GM19240 (cell line): Measurements from ENCODE around the gene CCL26.
"Not testable (repeated sequence)": the region's sequence is repeated elsewhere in the genome, so short reads cannot be mapped to it uniquely, and the experiment has no call there.

Experiments
- DNase-seq: peaks from one replicate; pipeline ENCODE4 v3.0.0; 2011; ENCODE audit warnings: low spot score; ENCODE audit not compliant: insufficient read length

Gene CCL26

DNA sequence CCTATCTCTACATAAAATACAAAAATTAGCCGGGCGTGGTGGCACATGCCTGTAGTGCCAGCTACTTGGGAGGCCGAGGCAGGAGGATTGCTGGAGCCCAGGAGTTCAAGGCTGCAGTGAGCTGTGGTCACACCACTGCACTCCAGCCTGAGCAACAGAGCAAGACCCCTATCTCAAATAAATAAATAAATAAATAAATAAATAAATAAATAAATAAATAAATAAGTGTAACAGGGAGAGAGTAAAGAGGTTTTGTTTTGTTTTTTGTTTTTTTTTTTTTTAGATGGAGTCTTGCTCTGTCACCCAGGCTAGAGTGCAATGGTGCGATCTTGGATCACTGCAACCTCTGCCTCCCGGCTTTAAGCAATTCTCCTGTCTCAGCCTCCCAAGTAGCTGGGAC, 20.6 kb upstream of the CCL26 start:
- DNase-seq, result not testable (repeated sequence)

DNA sequence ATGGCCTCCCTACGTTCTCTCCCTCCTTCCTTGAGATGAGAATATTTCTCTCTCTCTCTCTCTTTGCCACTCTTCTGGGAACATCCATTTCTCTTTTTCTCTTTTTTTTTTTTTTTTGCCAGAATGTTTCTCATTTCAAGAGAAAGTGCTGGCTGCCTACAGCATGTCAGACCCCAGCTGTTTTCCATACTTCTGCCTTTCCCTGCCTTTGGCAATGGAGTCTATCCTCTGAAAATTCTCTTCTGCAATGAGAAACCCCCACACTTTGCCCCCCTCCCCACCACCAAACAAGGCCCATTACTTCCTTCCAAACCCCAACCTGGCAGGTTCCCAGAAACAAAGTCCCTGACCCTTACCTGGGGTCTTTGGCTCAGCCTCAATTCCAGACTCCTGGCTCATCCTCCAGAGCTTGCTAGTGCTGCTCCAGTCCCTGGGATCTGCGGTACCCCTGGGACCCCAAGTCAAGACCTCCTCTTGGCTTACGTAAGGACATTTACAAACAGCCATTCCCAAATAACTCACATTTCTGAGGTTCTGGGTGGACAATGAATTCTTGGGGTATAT, 17.4 kb upstream of the CCL26 start:
- DNase-seq, result no peak

DNA sequence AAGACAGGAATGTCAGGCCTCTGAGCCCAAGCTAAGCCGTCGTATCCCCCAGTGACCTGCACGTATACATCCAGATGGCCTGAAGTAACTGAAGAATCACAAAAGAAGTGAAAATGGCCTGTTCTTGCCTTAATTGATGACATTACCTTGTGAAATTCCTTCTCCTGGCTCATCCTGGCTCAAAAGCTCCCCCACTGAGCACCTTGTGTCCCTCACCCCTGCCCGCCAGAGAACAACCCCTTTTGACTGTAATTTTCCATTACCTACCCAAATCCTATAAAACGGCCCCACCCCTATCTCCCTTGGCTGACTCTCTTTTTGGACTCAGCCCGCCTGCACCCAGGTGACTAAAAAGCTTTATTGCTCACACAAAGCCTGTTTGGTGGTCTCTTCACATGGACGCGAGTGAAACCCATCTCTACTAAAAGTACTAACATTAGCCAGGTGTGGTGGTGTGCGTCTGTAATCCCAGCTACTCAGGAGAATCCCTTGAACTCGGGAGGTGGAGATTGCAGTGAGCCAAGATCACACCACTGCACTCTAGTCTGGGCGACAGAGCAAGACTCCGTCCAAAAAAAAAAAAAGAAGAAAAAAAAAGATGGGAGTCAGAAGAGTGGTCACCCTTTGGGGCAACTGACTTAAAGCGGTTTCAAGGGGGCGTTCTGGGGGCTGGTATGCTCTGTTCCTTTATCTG, 16.3 kb upstream of the CCL26 start:
- not testable (repeated sequence) for DNase-seq

DNA sequence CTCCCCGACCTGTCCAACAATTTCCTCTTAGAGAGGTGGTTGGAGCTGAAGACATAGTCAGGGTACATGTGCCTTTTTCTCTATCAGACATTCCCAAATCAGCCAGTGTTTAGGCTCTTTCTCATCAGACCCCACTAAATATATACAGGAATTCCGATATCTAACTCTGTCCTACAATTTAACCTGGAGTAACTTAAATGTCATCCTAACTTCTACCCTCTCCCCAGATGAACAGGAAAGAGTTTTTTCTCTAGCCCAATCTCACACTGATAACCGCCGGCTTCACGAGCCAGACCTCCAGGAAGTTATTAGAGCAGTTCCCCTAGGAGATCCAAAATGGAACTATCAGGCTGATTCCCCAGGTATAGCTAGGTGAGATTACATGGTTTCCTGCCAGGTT, 11.0 kb upstream of the CCL26 start:
- DNase-seq, result not testable (repeated sequence)

DNA sequence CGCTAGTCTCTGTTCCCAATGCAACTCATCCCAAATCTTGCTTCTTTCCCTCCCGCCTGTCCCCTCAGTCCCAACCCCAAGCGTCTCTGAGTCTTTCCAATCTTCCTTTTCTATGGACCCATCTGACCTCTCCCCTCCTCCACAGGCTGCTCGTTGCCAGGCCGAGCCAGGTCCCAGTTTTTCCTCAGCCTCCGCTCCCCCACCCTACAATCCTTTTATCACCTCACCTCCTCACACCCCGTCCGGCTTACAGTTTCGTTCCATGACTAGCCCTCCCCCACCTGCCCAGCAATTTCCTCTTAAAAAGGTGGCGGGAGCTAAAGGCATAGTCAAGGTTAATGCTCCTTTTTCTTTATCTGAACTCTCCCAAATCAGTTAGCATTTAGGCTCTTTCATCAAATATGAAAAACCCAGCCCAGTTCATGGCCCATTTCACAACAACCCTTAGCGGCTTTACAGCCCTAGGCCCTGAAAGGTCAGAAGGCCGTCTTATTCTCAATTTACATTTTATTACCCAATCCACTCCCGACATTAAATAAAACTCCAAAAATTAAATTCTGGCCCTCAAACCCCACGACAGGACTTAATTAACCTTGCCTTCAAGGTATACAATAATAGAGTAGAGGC, 8.7 kb upstream of the CCL26 start:
- not testable (repeated sequence) for DNase-seq

DNA sequence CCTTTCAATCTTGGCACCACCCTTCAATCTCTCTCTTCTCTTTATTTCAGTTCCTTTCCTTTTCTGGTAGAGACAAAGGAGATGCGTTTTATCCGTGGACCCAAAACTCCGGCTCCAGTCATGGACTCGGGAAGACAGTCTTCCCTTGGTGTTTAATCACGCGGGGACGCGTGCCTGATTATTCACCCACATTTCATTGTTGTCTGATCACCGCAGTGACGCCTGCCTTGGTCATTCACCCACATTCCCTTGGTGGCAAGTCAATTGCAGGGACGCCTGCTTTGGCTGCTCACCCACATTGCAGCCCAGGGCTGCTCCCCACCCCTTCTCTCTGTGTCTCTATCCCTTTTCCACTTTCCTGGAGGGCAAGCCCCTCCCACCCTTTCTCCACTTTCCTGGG, 7.5 kb upstream of the CCL26 start:
- DNase-seq, result not testable (repeated sequence)

DNA sequence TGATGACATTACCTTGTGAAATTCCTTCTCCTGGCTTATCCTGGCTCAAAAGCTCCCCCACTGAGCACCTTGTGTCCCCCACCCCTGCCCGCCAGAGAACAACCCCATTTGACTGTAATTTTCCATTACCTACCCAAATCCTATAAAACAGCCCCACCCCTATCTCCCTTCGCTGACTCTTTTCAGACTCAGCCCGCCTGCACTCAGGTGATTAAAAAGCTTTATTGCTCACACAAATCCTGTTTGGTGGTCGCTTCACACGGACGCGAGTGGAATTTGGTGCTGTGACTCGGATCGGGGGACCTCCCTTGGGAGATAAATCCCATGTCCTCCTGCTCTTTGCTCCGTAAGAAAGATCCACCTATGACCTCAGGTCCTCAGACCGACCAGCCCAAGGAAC, 7.0 kb upstream of the CCL26 start:
- DNase-seq, result not testable (repeated sequence)

DNA sequence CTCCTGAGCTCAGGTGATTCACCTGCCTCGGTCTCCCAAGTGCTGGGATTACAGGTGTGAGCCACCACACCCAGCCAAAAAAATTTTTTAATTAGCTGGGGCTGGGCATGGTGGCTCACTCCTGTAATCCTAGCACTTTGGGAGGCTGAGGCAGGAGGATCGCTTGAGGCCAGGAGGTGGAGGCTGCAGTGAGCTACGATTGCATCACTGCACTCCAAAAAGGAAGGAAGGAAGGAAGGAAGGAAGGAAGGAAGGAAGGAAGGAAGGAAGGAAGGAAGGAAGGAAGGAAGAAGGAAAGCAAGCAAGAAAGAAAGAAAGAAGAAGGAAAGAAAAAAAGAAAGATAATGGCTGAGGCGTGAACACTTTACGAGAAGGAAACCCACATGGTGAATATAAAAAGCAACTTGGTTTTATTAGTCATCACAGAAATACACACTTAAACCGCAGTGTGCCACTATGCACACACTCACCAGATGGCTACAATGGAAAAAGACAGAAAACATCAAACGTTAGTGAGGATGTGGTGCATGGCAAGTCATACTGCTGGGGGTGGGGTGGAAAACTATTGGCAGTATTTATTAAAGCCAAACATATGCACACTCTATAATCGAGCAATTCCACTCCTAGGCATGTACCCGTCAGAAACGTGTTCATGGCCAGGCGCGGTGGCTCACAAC, 4.4 kb upstream of the CCL26 start:
- DNase-seq, result no peak

DNA sequence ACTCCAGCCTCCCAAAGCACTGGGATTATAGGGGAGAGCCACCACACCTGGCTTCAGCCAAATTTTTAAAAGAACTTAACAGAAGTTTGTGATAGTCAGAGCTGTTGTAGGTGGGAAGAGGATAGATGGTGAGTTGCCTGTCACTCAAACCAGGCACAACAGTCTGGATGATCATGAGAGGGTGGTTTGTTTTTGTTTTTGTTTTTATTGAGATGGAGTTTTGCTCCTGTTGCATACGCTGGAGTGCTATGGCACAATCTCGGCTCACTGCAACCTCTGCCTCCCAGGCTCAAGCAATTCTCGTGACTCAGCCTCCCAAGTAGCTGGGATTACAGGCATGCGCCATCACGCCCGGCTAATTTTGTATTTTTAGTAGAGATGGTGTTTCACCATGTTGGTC, 1.9 kb upstream of the CCL26 start:
- DNase-seq, result not testable (repeated sequence)

DNA sequence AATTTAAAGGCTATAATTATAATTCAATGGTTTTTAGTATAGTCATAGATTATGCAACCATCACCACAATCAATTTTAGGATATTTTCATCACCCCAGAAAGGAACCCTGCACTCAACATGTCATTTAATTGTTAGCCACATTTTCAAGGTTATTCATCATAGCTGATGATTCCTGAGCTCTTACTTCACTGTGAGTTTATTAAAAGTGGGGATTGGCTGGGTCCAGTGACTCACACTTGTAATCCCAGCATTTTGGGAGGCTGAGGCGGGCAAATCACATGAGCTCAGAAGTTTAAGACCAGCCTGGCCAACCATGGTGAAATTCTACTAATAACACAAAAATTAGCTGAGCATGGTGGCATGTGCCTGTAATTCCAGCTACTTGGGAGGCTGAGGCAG, 787 bp downstream of the CCL26 start:
- no peak for DNase-seq

DNA sequence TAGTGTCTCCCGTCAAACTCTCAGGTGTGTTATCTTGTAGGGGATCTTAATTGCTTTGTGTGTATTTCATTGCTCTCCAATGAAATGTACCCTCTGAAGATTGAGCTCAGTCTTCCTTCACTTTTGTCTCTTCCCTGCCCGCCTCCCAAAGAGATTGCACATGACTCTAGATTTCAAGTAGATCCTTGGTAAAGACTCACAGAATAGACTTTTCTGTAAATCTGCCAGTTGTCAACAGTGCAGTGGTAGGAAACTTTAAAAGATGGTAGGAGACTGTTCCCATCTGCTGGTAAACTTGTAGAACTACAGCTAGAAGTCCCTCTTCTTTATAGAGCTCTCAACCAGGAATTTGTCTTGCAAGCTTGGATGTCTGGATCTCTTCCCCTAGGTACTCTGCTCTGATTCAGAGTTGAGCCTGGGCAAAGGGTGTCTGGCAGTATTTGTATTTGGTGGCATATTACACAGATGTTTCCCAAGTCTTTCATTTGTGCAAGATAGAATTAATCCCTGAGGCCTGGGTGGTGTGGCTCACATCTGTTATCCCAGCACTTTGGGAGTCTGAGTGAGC, 9.6 kb downstream of the CCL26 start:
- DNase-seq, result peak; percentile 70

DNA sequence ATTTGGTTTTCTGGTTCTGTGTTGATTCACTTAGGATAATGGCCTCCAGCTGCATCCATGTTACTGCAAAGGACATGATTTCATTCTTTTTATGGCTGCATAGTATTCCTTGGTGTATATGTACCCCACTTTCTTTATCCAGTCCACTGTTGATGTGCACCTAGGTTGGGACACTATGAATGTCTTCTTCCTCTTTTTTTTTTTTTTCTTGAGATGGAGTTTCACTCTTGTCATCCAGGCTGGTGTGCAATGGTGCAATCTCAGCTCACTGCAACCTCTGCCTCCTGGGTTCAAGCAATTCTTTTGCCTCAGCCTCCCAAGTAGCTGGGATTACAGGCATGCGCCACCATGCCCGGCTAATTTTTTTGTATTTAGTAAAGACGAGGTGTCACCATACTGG, 10.2 kb downstream of the CCL26 start:
- not testable (repeated sequence) for DNase-seq

DNA sequence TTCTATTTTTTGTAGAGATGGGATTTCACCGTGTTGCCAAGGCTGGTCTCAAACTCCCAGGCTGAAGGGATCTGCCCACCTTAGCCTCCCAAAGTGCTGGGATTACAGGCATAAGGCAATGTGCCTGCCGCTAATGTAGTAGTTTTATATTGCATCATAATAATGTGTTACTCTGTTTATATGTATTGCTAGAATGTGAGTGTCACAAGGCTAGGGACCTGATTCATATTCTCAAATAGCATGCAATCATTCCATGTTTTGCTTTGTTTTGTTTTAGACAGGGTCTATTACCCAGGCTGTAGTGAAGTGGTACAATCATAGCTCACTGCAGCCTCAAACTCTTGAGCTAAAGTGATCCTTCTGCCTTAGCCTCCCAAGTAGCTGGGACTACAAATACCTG, 13.5 kb downstream of the CCL26 start:
- no peak for DNase-seq

DNA sequence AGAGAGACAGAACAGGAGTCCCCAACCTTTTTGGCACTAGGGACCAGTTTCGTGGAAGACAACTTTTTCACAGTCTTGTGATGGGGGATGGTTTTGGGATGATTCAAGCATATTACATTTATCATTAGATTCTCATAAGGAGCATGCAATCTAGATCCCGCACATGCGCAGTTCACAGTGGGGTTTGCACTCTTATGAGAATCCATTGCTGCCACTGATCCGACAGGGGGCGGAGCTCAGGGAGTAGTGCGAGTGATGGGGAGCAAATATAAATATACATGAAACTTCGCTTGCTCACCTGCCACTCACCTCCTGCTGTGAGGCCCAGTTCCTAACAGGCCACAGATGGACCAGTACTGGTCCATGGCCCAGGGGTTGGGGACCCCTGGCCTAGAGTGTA, 14.2 kb downstream of the CCL26 start:
- no peak for DNase-seq

DNA sequence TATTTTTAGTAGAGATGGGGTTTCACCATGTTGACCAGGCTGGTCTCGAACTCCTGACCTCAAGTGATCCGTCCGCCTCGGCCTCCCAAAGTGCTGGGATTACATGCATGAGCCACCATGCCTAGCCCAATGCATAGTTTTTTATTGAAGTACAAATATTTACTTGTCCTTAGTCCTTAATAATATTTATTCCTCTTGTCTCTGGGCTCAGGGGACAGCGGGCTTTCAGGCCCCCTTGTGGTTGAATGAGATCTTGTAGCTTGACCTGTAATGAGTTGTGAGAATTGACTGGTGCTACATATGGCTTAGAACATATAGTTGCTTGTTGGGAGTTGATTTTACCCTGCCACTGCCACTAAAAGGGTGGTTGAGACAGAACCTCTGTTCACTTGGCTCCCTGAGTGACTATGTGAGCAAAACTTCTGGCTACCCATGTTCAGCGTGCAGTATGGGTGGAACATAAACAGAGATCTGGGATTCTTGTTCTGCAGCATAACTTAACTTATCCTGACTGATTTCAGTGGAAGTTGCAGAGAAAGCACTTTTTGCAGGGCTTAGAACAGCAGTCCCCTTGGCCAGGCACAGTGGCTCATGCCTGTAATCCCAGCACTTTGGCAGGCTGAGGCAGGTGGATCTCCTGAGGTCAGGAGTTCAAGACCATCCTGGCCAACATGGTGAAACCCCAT, 14.9 kb downstream of the CCL26 start:
- peak; percentile 36 for DNase-seq

DNA sequence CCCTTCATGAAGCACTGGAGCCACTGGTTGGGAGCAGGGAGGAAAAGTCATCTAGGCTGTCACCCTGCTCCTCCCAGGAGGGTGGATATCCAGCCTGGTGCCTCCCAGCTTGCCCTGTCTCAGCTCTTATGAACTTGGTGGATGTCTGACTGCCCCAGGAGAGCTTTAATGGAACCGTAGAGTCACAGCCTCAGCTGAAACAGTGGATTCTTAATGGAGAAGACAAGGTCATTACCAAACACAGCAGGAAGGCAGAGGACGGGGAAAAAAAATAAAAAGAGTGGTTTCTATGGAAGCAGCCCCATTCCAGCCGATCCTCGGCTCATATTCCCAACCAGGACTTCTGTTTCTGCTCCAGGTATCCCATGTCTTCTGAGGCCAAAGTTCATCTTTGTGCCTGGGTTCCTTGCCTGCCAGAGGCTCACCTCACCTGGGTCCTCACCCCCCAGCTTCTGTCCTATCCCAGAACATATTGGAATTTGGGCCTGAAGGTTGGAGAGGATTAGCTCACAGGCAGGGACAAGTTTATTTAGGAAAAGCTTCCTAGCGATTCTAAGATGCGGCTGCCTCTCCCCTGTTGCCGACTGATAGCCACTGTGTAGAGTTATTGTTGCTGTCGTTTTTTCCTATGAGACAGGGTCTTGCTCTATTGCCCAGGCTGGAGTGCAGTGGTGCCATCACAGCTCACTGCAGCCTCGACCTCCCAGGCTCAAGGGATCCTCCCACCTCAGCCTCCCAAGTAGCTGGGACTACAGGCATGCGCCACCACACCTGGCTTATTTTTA, 15.6 kb downstream of the CCL26 start:
- DNase-seq, result no peak

DNA sequence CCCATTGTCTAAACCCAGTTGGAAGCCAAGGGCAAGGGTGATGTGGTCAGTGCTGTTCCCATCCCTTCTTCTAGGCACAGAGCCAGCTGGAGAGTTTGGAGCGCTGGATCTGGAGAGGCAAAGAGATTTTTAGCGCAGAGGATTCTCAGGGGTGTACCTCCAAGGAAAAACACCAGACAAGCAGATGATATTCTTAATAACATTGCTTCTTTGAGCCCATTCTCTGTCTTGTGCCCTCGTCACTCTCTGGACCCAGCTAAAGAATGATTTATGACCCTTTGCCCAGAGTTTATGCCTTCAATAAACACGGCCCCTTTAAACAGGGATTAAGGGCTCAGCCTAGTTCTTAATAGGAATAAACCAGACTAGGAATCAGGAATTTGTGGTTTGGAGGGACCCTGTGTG, 28.6 kb downstream of the CCL26 start:
- DNase-seq, result no peak

DNA sequence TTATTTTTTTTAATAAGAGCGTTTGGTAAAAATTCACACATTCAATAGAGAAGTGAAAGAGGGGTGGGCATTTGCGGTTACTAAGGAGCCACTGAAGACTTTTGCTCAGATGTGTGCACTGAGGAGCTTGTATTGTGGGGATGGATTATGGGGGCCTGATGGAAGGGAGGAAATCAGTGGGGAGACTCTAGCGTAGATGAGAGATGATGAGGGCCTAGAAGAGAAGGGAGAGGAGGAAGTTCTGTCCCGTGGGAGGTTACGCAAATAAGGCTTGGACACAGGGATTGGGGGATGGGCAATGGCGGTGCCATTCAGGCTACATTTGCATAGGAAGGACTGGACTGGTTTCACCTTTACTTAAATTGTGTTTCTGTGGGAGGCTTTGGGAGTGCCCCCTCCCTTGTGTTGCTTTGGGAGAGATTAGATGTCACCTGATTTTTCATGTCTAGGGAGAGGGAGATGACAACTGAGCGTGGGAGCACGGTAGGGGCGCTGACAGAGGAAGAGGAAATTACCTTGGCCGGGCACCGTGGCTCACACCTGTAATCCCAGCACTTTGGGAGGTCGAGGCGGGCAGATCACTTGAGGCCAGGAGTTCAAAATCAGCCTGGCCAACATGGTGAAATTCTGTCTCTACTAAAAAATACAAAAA, 31.0 kb downstream of the CCL26 start:
- peak; percentile 16 for DNase-seq

DNA sequence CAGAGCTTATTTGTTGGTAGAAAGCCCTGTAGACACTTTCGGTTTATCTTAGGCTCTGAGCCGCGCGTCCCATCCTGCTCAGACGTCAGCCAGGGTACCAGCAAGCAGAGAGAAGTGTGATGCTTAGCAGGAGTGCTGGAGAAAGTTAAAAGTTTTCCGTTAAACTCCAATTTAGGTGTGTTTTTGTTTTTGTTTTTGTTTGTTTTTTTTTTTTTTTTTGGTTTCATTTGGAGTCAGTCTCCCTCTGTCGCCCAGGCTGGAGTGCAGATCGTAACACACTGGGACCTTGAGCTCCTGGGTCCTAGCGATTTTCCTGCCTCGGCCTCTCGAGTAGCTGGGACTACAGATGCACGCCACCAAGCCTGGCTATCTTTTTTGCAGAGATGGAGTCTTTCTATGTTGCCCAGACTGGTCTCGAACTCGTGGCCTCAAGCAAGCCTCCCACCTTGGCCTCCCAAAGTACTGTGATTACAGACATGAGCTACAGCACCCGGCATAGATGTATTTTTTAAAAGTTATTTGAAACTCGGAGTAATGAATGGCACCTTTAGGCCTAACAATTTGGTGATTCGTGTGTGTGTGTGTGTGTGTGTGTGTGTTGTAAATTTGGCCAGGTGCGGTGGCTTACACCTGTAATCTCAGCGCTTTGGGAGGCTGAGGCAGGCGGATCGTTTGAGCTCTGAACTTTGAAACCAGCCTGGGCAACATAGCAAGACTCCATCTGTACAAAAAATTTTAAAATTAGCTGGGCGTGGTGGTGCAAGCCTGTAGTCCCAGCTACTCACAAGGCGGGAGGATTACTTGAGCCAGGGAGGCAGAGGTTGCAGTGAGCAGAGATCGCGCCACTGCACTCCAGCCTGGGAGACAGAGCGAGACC, 32.0 kb downstream of the CCL26 start:
- no peak for DNase-seq
